Upper lobe of left lung (tissue), 4 donors: Measurements from ENCODE around the gene FRG2.
"Not testable (repeated sequence)": the region's sequence is repeated elsewhere in the genome, so short reads cannot be mapped to it uniquely, and the experiment has no call there.

ENCODE experiments used
- POLR2A ChIP-seq, 4 donors: fragments of 450-650 bp; IDR thresholded peaks; one replicate each; pipeline ENCODE4 v1.5.1; 2016 to 2017; ENCODE audit warnings: antibody characterized with exemption in 4 of 4, mild to moderate bottlenecking in 2 of 4
- TF ChIP-seq, protein P1 (sequence below), 6 experiments: fragments of 450-650 bp in 4 of 6; fragments of 200-600 bp in 2 of 6; sonication (generic) in 2 of 6; IDR thresholded peaks; one replicate each; pipeline ENCODE4 v1.5.1; 2016 to 2019; ENCODE audit warnings: antibody characterized with exemption in 6 of 6

DNA sequence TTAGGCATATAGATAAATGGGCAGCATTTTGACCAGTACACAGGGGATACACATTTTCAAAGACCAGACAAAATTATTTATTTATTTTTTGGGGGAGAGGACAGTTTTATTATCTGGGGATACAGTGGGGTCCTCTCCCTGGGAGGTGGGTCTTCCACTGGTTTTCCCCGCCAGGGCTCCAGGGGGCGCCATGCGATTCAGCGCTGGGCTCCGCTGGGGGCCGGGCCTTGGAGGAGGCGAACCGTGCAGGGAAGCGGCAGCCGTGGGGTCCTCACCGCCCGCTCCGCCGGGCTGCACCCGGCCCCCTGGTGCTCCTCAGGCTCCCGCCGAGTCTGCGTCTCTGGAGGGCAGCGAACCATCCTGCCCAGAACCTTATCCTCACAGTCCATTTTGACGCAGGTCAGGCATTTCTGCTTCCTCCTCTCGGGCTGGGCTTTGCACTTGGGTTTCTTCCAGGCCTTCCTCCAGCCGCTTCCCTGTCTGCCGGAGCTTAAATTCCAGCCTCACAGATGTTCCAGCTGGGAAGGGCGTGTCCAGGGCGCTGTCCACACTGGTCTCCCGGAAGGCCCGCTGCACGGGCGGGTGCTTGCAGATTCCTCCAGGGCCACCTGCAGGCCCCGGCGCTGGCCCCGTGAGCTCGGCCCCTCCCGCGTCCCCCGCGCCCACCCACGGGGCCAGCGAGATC lies 10.8 kb upstream of the FRG2 start:
- TF ChIP-seq, protein P1, sequence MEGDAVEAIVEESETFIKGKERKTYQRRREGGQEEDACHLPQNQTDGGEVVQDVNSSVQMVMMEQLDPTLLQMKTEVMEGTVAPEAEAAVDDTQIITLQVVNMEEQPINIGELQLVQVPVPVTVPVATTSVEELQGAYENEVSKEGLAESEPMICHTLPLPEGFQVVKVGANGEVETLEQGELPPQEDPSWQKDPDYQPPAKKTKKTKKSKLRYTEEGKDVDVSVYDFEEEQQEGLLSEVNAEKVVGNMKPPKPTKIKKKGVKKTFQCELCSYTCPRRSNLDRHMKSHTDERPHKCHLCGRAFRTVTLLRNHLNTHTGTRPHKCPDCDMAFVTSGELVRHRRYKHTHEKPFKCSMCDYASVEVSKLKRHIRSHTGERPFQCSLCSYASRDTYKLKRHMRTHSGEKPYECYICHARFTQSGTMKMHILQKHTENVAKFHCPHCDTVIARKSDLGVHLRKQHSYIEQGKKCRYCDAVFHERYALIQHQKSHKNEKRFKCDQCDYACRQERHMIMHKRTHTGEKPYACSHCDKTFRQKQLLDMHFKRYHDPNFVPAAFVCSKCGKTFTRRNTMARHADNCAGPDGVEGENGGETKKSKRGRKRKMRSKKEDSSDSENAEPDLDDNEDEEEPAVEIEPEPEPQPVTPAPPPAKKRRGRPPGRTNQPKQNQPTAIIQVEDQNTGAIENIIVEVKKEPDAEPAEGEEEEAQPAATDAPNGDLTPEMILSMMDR (IDR thresholded peaks at IDR 0.05): not testable (repeated sequence)
- not testable (repeated sequence) for TF ChIP-seq POLR2A (IDR thresholded peaks at IDR 0.05)
